ENCODE data around the gene MAMDC4. TPM values are rescaled to one million over a fixed set of nuclear protein-coding genes. Genes with fewer than 3 reads are reported as not detected.
"Not testable (repeated sequence)": the region's sequence is repeated elsewhere in the genome, so short reads cannot be mapped to it uniquely, and the experiment has no call there.

MAMDC4 gene
- total RNA-seq (2014; rRNA removed; shearing (Covaris generic)), result 4.4 and 4.5 TPM in 2 replicates
- polyA plus RNA-seq (2014; cell fraction: nucleus; rRNA removed), result 26.9 and 32.1 TPM in 2 replicates

DNA sequence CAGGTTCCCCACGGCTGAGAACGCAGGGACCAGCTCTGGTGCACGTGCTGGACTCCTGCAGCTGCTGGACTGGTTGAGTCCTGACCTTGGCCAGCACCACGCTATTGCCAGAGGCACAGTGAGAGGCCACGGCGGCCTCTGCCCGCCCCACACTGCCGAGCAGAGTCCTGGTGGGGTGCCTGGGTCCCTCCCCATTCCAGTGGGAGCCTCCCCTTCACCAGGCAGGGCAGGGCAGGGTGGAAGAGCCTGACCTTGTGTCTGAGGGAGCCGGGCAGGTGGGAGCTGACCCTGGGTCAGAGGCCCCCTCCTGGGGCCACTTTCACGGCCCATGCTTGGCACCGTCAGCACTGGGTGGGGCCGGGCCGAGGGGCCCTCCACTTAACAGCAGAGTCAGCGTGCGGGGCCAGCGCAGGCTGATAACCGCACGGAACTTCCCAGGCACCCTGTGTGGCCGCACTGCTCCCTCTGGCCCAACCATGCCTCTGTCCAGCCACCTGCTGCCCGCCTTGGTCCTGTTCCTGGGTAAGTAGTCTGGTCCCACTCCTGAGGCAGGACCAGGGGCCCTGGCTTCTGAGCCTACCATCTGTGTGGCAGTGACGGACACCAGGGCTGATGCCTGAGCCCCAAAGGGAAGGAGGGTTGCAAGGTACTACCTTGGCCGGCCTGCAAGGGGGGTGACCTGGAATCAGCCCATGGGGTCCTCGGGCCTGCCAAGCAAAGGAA is at the start of gene MAMDC4:
Gene MAMDC4, plus strand, starts transcription at position 406 of the 723 bp plus-strand sequence. Its CDS starts 71 bp downstream, at position 477.
- DNase-seq (ENCODE audit: extremely low read depth, low read depth), result no peak

DNA sequence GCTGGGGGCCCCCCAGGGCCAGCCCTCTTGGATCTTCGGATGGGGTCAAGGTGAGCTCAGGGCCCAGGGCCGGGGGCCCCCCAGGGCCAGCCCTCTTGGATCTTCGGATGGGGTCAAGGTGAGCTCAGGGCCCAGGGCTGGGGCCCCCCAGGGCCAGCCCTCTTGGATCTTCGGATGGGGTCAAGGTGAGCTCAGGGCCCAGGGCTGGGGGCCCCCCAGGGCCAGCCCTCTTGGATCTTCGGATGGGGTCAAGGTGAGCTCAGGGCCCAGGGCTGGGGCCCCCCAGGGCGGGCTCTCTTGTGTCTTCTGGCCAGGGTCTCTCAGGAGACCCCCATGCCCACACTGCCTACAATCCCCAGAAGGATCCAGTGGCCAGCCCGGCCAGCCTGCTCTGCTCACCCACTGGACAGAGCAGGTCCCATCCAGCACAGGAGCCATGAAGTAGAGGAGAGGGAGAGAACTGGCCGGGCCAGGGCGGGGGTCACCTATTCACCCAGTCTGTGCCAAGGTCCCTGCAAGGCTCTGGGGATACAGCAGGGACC is 49.1 kb upstream of the MAMDC4 start:
- not testable (repeated sequence) for DNase-seq (ENCODE audit: extremely low read depth, low read depth)

DNA sequence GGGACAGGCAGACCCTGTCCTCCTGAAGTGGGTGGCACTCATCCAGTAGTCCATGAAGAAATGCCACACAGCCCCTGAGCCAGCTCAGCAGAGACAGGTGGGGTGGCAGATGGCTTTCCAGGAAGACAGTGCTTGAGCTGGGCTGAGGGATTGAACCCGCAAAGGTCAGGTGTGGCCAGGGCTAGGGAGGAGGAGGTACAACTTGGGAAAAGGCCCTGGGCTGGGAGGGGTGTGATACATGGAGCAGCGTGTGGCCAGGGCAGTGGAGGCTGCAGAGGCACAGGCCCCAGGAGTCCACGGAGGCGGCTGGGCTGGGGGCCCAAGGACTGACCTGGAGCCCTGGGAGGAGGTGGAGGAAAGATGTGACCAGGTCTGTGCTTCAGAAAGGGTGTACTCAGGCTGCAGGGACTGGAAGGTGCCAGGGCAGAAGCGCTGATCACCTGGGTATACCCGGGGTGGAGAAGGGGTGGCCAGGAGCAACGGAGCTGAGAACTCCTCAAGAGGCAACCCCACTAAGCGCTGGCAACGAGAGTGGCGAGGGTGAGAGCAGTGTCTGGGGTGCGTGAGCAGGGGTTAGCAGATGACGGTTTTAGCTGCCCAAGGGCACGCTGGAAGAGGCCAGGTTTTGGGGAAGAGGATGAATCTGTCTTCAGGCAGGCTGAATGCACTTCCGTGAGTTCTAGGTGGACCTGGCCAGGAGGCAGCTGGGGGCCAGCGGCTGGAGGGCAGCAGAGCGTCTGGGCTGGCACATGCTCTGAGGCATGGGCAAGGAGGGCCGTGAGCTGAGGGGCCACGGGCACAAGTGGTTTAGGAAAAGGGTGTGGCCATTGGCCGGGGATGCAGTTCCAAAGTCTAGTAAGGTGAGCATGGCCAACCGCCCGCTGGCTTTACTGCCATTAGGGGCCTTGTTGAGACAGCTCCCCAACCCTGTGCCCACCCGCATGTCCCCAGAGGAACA is 48.3 kb upstream of the MAMDC4 start:
- DNase-seq (ENCODE audit: extremely low read depth, low read depth), result no peak

DNA sequence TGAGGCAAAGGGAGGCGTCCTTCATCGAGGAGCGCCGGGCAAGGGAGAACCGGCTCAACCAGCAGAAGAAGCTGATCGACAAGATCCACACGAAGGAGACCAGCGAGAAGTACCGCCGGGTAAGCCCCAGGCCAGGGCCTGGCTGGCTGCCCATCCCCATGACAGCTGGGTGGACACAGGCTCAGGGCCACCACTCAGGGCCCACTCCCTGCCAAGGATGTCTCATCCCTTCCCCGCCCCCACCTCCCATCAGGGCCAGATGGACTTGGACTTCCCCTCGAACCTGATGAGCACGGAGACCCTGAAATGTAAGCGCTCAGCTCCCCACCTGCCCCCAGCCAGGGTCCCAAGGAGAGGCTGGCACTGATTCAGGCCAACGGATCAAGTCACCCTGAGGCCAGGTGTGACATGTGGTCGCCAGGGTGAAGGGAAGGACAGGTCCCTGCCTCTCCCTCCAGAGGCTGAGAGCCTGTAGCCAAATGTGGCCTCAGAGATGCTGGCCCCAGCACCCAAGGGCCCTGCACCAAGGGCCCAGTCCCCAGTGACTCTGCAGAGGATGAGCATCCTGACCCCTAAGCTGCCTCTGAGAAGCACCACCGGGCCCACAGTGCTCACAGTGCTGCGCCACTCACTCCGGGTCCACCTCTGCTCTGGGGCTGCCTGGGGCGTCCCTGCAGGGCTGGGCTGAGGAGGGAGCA is 47.5 kb upstream of the MAMDC4 start:
- no peak for DNase-seq (ENCODE audit: extremely low read depth, low read depth)

DNA sequence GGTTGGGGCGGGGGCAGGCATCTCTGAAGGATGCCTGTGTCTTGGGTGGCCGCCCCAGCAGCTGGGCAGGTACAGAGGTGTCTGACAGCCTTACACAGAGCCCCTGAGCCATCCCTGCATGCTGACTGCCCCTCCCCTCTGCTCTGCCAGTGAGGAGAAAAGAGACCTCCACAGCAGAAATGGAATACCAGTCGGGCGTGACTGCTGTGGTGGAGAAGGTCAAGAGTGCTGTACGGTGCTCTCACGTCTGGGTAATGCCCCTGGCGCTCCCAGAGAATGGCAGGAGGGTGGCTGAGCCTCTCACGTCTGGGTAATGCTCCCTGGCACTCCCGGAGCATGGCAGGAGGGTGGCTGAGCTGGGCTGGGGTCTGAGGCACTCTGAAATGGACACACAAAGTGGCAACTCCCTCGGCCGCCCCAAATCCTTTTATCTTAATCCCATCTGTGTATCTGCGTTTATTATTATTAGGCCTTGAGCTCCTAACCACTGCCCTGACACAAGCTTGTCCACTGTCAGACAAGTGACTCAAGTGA is 46.9 kb upstream of the MAMDC4 start:
- DNase-seq (ENCODE audit: extremely low read depth, low read depth), result no peak

DNA sequence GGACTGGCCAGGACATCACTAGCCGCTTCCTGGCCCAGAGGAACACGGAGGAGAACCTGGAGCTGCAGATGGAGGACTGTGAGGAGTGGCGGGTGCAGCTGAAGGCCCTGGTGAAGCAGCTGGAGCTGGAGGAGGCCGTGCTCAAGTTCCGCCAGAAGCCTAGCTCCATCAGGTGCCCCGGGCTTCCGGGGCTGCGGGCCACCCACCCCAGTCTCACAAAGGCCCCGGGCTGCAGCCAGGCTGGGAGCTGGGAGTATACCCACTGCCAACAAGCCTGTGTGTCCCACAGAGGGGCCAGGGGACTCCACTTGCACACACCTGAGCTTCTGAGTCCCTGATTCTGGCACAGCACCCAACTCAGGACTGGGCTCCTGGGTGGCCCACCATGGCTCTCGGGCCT is 46.1 kb upstream of the MAMDC4 start:
- DNase-seq (ENCODE audit: extremely low read depth, low read depth), result no peak

DNA sequence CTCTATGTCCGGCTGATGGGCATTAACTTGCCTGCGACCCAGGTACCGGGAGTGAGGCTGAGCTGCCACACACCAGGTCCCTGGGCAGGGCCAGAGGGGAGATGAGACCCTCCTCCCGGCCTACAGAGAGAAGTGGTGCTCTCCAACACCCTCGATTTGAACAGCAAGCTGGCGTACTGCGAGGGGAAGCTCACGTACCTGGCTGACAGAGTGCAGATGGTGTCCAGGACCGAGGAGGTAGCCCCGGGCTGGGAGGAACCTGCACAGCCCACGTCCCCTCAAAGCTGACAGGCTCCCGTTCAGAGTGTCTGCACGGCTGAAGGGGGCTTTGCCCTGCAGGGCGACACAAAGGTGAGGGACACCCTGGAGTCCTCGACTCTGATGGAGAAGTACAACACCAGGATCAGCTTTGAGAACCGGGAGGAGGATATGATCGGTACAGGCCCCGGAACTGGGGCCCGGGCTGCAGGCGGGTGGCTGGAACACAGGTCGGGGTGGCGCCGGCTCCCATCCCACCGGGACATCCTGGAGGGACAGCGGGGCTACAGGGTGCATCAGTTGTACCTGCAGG is 45.4 kb upstream of the MAMDC4 start:
- DNase-seq (ENCODE audit: extremely low read depth, low read depth), result no peak

DNA sequence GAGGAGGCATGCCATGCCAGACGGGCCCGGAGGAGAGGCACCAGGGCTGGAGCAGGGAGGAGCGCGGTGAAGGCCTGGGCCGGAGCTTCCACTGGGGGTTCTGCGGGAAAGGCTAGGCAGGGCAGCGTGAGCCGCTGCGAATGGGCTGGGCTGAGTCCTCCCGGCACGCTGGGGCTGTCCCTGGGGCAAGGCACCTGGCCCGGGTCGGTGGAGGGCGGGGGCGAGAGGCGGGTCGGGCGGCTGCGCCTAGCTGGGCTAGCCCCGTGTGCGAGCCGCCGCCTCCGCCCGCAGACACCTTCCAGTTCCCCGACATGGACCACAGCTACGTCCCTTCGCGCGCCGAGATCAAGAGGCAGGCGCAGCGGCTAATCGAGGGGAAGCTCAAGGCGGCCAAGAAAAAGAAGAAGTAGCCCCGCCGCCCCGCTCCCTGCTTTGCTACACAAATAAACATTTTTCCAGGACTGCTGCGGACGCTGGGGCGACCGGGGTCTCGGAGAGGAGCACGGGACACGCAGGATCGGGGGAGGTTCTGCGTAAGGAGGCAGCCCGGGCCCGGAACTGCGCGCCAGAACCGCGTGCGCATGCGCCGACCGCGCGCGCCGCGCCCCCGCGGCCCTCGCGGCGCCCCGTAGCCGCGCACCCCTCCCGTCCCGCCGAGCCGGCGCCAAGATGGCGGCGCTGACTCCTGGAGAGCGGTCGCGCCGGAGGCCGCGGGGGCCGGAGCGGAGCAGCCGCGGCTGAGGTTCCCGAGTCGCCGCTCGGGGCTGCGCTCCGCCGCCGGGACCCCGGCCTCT is 44.7 kb upstream of the MAMDC4 start, which contains the start of gene RABL6:
Gene RABL6, plus strand, starts transcription at position 668 of the 794 bp plus-strand sequence. CDS start 249 bp downstream, outside the sequence.
- DNase-seq (ENCODE audit: extremely low read depth, low read depth), result peak; percentile 66

DNA sequence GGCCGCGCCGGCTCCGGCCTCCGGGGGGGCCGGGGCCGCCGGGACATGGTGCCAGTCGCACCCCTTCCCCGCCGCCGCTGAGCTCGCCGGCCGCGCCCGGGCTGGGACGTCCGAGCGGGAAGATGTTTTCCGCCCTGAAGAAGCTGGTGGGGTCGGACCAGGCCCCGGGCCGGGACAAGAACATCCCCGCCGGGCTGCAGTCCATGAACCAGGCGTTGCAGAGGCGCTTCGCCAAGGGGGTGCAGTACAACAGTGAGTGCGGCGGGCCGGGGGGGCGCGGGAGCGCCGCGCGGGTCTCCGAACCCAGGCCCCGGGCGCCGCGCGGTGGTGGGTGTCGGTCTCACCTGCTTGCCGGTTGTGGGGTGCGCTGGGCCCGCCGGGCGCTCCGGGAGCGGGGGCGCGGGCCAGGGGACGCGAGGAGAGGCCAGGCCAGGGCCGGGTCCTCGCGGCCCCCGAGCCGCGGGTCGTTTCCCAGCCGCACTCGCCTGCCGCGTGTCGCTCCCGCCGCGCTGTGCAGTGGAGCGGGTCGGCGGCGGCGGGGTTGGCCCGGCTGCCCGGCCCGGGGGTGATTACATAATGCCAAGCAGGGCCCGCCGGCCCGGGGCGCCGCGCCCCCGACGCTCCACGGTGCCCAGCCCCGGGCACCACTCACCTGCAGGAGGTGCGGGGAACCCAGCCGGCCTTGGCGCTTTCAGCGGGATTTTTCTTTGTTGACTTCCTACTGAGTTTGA is 43.9 kb upstream of the MAMDC4 start:
- DNase-seq (ENCODE audit: extremely low read depth, low read depth), result no peak

DNA sequence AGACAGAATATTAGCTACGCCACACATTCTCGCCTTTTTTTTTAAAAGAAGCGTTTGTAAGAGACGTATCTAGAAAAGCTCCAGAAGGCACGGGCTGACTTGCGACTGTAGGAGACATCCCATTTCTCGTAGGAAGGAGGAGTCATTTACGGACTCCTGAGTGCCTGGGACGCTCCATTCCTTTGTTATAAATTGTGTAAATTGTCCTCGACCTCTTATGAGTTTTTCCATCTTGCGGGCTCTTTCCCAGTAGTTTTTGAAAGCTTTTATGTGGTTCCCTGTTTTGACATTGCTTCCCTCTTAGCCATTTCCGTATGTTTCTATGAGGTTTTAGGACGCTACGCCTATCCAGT is 43.4 kb upstream of the MAMDC4 start:
- DNase-seq (ENCODE audit: extremely low read depth, low read depth), result no peak

DNA sequence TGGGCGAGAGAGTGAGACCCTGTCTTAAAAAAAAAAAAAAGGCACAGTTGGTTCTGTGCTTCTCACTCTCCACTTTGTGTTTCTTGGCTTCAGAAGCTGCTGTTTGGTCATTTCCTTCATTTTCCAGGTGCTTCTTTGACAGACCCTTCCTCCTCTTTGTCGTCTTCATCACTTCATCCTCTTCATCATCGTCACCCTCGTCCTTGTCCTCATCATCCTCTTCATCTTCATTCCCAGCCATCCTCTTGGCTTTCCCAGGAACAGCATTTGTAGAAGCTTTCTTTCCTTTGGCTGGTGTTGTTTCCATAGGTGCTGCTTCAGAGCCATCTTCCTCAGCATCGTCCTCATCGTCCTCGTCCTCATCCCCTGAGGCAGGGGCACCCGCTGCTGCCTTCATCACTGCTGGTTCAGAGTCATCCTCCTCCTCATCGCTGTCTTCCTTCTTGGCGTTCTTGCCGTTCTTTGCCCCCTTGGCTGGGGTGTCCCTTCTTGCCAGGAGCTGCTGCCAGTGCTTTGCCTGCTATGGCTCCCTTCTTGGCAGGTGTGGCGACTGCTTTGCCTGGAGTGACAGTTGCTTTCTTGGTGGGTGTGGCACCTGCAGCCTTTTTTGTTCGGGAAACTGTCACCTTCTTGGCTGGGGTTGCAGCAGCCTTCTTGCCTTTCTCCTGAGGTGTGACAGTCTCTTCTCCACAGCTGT is 37.3 kb upstream of the MAMDC4 start:
- DNase-seq (ENCODE audit: extremely low read depth, low read depth), result no peak

DNA sequence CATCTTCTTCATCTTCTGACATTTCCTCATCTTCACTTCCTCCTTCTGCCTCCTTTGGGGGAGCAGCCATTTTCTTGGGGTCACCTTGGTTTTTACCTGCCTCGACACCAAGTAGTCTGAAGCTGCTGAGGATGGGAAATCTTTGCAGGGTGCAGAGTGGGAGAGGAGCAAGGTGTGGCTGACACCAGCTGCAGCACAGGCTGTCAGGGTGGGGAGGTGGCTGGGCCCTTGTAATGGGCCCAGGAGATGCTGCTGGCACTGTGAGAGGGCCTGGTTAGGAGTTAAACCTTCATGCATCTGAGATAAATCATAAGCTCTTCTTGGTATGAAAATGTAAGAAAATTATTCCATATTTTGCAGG is 36.7 kb upstream of the MAMDC4 start:
- DNase-seq (ENCODE audit: extremely low read depth, low read depth), result no peak

DNA sequence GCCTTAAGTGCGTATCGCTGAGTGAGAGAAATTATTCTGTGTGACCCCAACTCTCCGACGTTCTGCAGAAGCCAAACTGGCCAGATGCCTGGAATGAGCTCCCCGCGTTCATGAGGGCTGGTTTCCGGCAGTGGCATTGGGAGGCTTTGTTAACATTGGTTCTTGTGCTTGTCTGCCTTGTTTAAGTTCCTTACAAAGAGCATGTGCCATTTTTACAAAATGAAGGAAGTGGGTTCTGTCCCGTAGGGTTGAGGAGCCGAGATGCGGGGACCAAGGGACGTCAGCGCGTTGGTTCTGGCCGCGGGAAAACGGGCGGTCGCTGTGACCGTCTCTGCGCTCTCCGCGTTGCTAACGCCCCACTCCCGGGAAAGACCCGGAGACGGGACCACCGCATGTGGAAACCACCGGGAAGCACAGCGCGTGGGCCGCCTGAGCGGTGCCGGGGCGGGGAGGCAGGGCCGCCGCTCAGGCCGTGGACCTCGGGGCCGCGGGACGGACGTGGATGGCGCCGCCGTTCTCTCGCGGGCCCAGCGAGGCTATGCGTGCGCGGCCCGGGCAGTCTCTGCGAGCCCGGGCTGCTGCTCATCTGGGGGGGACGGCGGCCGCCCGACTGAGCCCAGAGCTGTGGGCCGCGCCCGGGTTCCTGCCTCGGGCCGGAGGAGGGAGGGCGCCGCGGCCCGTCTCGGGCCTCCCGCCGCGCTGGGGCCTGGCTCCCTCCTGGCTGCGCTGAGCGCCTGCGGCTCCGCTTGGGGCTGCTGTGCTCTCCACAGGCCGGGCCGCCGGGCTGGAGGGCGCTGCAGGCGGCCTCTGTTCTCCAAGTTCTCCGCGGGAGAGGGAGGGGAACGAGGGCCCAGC is 30.9 kb upstream of the MAMDC4 start:
- DNase-seq (ENCODE audit: extremely low read depth, low read depth), result no peak

DNA sequence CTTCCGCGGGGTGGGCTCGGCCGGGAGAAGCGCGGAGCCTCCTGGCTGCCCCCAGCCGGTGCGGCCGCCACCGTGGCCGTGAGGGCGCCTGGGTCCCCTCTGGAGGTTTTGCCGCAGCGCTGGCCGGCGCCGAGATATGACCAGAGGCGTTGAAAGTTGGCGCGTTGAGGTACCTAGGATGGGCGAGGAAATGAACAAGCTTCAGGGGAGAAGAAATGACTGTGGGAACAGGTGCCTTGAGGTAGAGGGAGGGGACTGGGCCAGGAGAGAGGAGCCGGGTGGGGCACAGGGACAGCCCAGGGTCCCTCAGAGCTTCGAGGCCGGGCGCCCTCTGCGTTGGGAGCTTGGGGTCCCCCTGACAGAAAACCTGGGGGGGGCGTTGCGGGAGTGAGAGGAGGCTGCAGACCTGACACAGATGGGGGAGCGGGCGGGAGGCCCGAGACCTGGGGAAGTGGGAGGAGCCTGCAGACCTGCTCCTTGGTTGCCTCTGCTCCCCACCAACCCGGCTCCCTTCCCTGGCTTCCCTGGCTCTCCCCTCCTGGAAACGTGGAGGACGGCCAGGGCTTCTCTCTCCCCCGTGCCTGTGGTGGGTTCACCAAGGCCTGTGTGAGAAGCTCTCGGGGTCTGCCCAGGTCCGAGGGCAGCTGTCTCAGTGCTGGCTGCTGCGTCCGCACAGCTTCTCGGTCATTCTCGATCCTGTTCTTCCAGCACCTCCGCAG is 30.2 kb upstream of the MAMDC4 start:
- DNase-seq (ENCODE audit: extremely low read depth, low read depth), result no peak

DNA sequence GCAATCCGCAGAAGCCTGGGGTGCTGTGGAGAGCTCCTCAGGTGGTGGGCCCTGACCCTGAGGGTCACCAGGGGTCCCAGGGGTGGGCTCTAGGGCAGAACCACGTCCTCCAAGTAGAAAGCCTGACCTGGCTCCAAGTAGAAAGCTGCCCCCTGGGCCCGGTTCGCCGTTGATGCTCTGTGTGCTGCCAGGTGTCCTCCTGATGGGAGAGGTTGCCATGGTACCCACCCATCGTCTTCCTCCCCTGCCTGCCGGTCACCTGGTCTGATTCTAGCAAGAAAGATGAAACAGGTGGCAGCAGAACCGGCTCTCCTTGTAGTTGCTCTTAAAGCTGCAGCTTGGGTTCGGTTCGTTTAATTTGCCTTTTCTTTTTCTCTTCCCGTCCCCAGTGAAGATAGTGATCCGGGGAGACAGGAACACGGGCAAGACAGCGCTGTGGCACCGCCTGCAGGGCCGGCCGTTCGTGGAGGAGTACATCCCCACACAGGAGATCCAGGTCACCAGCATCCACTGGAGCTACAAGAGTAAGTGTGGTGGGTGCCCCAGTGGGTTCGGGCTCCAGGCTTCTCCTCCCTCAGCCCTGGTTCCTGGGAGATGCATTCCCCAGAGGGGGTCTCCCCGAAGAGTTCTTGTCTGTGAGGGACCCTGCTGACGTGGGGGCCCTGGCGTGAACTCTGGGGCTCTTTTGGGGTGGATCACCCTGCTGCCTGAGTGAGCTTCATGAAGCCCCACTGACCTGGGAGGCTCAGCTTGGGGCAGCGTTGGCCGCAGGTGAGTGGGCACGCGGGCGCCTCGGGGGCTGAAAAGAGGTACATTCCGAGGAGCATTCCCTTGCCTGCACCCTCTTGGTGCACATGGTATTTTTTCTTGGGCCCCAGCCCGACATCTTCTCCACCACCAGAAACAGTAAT is 28.8 kb upstream of the MAMDC4 start:
- DNase-seq (ENCODE audit: extremely low read depth, low read depth), result no peak

Measured in NCI-H460 (cell line).